ENCODE data around the gene DCLK3. TPM values are rescaled to one million over a fixed set of nuclear protein-coding genes. Genes with fewer than 3 reads are reported as not detected.

DCLK3 gene
- total and polyA plus RNA-seq, 2 of the 8 experiments (the other 6 are each of a cell fraction or from before 2014, with no cell fraction given): 0.27 to 0.63 TPM

- H3K36me3 ChIP-seq (ENCODE audit: control insufficient read depth in 2 of 4, insufficient read depth in 4 of 4, low read length in 3 of 4): no peaks in the 10 kb centered on the region
- 96% methylated on average over 2 of the region's 2 CpGs; no CpG with 5 or more reads in 1 of the 2 experiments for WGBS, 2 experiments (ENCODE audit: extremely low coverage in 1 of 2, insufficient coverage in 1 of 2, insufficient read length in 1 of 2, insufficient replicate concordance in 2 of 2, low coverage in 1 of 2, low lambda C conversion rate in 2 of 2, missing lambda C conversion rate in 1 of 2)
- H2AFZ ChIP-seq (ENCODE audit: low read length): peak overlapping the region; percentile 66; the same call in 1 of the 2 replicates
- no peak for TF ChIP-seq SIX5 (IDR thresholded peaks at IDR 0.05; ENCODE audit: low read depth, low read length)
- H2BK5ac ChIP-seq (ENCODE audit: low read depth, low read length): no peak overlapping the region
- H4K91ac ChIP-seq (replicated peaks; ENCODE audit: insufficient read length, low read length): no peak overlapping the region
- FAIRE-seq (no peak), DNase-seq (ENCODE audit: low read depth in 1 of 2, low spot score in 2 of 2) (no peak)
- no peaks in the 10 kb centered on the region for H3K79me1 ChIP-seq (ENCODE audit: low read depth, low read length)
- H3K18ac ChIP-seq (ENCODE audit: extremely low read depth, low read length): no peak overlapping the region
- H3K9ac ChIP-seq (replicated peaks in 1 of 4; ENCODE audit: extremely low read depth in 1 of 4, low read depth in 3 of 4, low read length in 3 of 4): no peak overlapping the region
- H4K5ac ChIP-seq (ENCODE audit: insufficient read length, low read depth, low read length): no peak overlapping the region
- no peak overlapping the region for H3K27ac ChIP-seq (ENCODE audit: low read depth, low read length)
- no peak overlapping the region for H3K4ac ChIP-seq (replicated peaks; ENCODE audit: insufficient read length, low read depth, low read length)
- POLR2A ChIA-PET (ENCODE audit: partially characterized antibody): interaction anchor here (0.7 kb wide), 1 partner anchor 10 kb away, joined by 3 read pairs; no protein-coding TSS in a partner anchor
- no peak overlapping the region for H4K8ac ChIP-seq (ENCODE audit: extremely low read depth, insufficient read depth, low read length)
- H3K4me2 ChIP-seq (ENCODE audit: insufficient read depth in 1 of 2, low read depth in 2 of 2, low read length in 2 of 2): no peak overlapping the region
- no peaks in the 10 kb centered on the region for H4K20me1 ChIP-seq (replicated peaks in 1 of 2; ENCODE audit: control insufficient read depth in 1 of 2, insufficient read depth in 2 of 2, low read length in 2 of 2)
- H3K4me1 ChIP-seq (replicated peaks in 1 of 4; ENCODE audit: control insufficient read depth in 3 of 4, insufficient read depth in 4 of 4, low read length in 3 of 4): peaks cover 0 to 3% (median under 1%) of the 10 kb centered on the region in 4 experiments; a peak in 1 of 7 replicates
- no peak overlapping the region for H2BK120ac ChIP-seq (replicated peaks; ENCODE audit: low read depth, low read length)
- no peak overlapping the region for H3K14ac ChIP-seq (ENCODE audit: insufficient read length)
- no peaks in the 10 kb centered on the region for H3K9me3 ChIP-seq (ENCODE audit: insufficient read depth in 2 of 2, low read depth in 1 of 2, low read length in 1 of 2)
- no peak overlapping the region for H2AK5ac ChIP-seq (ENCODE audit: low read depth, low read length)
- H3K56ac ChIP-seq (replicated peaks; ENCODE audit: insufficient read length, low read depth, low read length): no peak overlapping the region
- no peaks in the 10 kb centered on the region for H3K23me2 ChIP-seq (ENCODE audit: low read depth, low read length)
- no peak overlapping the region for H3K4me3 ChIP-seq (ENCODE audit: extremely low read depth in 1 of 4, insufficient read depth in 2 of 4, low read depth in 3 of 4, low read length in 4 of 4)
- no peaks in the 10 kb centered on the region for H3K79me2 ChIP-seq (ENCODE audit: control insufficient read depth in 1 of 2, insufficient read depth in 2 of 2, low read length in 2 of 2)
- CTCF ChIA-PET (ENCODE audit: partially characterized antibody): interaction anchor here (1.0 to 2.4 kb wide), 11 partner anchors 8 to 777 kb away, joined by 3 to 20 read pairs (median 4); no protein-coding TSS in a partner anchor
- no peak overlapping the region for H2BK15ac ChIP-seq (ENCODE audit: low read length)
- H2BK20ac ChIP-seq (ENCODE audit: low read length): no peak overlapping the region
- H3K23ac ChIP-seq (ENCODE audit: insufficient read length): no peak overlapping the region
- no peaks in the 10 kb centered on the region for H3K27me3 ChIP-seq (replicated peaks in 1 of 4; ENCODE audit: control insufficient read depth in 3 of 4, extremely low read depth in 1 of 4, insufficient read depth in 3 of 4, low read length in 3 of 4)
- no peak overlapping the region for H2BK12ac ChIP-seq (ENCODE audit: low read depth, low read length)
These were observed 63.1 kb downstream of the DCLK3 start for GRCh38 chr3:36701249-36701572.
